Measurements from ENCODE around the gene GPR162.

GPR162 gene

GRCh38 chr12:6788972-6789924, 32.4 kb upstream of the GPR162 start, which contains the start of gene CD4:
TSS of gene CD4 (plus strand) at chr12:6789528. CDS start at chr12:6800139, 10,611 bp downstream.
- peak; percentile 71 for DNase-seq

GRCh38 chr12:6790496-6791150, 31.0 kb upstream of the GPR162 start:
- peak; percentile 60 for DNase-seq

- DNase-seq = no peak
Measured at GRCh38 chr12:6791931-6792520, 29.6 kb upstream of the GPR162 start.

GRCh38 chr12:6792522-6793201, 29.0 kb upstream of the GPR162 start:
- DNase-seq = no peak

- DNase-seq = no peak
Measured at GRCh38 chr12:6795088-6795487, 26.5 kb upstream of the GPR162 start.

GRCh38 chr12:6796576-6796975, 25.0 kb upstream of the GPR162 start:
- no peak for DNase-seq

GRCh38 chr12:6799147-6799546, 22.5 kb upstream of the GPR162 start:
- no peak for DNase-seq

- no peak for DNase-seq
Measured at GRCh38 chr12:6807170-6807569, 14.5 kb upstream of the GPR162 start.

GRCh38 chr12:6809056-6809455, 12.6 kb upstream of the GPR162 start:
- no peak for DNase-seq

GRCh38 chr12:6810758-6811157, 10.9 kb upstream of the GPR162 start:
- DNase-seq = no peak

- no peak for DNase-seq
Measured at GRCh38 chr12:6813363-6813762, 8.3 kb upstream of the GPR162 start.

- no peak for DNase-seq
Measured at GRCh38 chr12:6816598-6816997, 5.0 kb upstream of the GPR162 start.

GRCh38 chr12:6817098-6817497, 4.5 kb upstream of the GPR162 start:
- no peak for DNase-seq

- no peak for DNase-seq
Measured at GRCh38 chr12:6817662-6818157, 3.9 kb upstream of the GPR162 start.

GRCh38 chr12:6818222-6818621, 3.4 kb upstream of the GPR162 start:
- no peak for DNase-seq

- DNase-seq = no peak
Measured at GRCh38 chr12:6818645-6819044, 3.0 kb upstream of the GPR162 start.

- DNase-seq = no peak
Measured at GRCh38 chr12:6819106-6820030, 2.3 kb upstream of the GPR162 start.

GRCh38 chr12:6820166-6820565, 1.5 kb upstream of the GPR162 start:
- DNase-seq = no peak

- no peak for DNase-seq
Measured at GRCh38 chr12:6822426-6823135, 960 bp downstream of the GPR162 start.

GRCh38 chr12:6823182-6824084, 1.8 kb downstream of the GPR162 start:
- no peak for DNase-seq
